ENCODE data around the gene DNM1.

The DNM1 gene

GRCh38 chr9:128280084-128280622, 77.0 kb downstream of the DNM1 start:
- DNase-seq = no peak

GRCh38 chr9:128282500-128282899, 79.3 kb downstream of the DNM1 start:
- DNase-seq = no peak

GRCh38 chr9:128285033-128285784, 82.0 kb downstream of the DNM1 start:
- no peak for DNase-seq

- DNase-seq = no peak
These were observed 83.3 kb downstream of the DNM1 start for GRCh38 chr9:128286440-128286839.

GRCh38 chr9:128288273-128289004, 85.3 kb downstream of the DNM1 start:
- no peak for DNase-seq

- DNase-seq = no peak
These were observed 88.8 kb downstream of the DNM1 start for GRCh38 chr9:128292009-128292408.

GRCh38 chr9:128293091-128293490, 89.9 kb downstream of the DNM1 start:
- no peak for DNase-seq

GRCh38 chr9:128294142-128294541, 91.0 kb downstream of the DNM1 start:
- DNase-seq = no peak

- DNase-seq = no peak
These were observed 93.4 kb downstream of the DNM1 start for GRCh38 chr9:128296340-128297220.

GRCh38 chr9:128297221-128297773, 94.1 kb downstream of the DNM1 start:
- no peak for DNase-seq

GRCh38 chr9:128298535-128299482, 95.6 kb downstream of the DNM1 start:
- DNase-seq = no peak

- no peak for DNase-seq
These were observed 101.2 kb downstream of the DNM1 start for GRCh38 chr9:128304136-128304970.
